Measurements from ENCODE around the gene MGLL. TPM values are rescaled to one million over a fixed set of nuclear protein-coding genes. Genes with fewer than 3 reads are reported as not detected.
A peak's percentile ranks its signal among the peaks of the same experiment; 100 is the strongest.
"Not testable (repeated sequence)": the region's sequence is repeated elsewhere in the genome, so short reads cannot be mapped to it uniquely, and the experiment has no call there.

MGLL gene
- total and polyA plus RNA-seq, 2 donors from 2014 or later: 74.2 to 250 TPM

GRCh38 chr3:127682561-127682960 lies 139.8 kb downstream of the MGLL start:
- FAIRE-seq (no peak), DNase-seq (peak in 2 of 5 donors; percentile 40 to 58)
- Histone ChIP-seq H3K4me3 (ENCODE audit: low read length in 3 of 3) (no peak overlapping the region), H3K27me3 (ENCODE audit: control insufficient read depth, insufficient read depth, low read length) (no peaks in the 10 kb centered on the region), H3K9ac (ENCODE audit: low read length in 3 of 3) (no peak overlapping the region), H3K4me1 (ENCODE audit: control insufficient read depth in 2 of 3, insufficient read depth in 2 of 3, low read depth in 1 of 3, low read length in 3 of 3) (no peaks in the 10 kb centered on the region), H3K36me3 (ENCODE audit: control insufficient read depth in 2 of 3, insufficient read depth in 3 of 3, low read length in 3 of 3) (no peaks in the 10 kb centered on the region), H3K27ac (ENCODE audit: low read depth in 2 of 2, low read length in 2 of 2) (no peak overlapping the region), H3K9me3 (ENCODE audit: control insufficient read depth in 2 of 3, insufficient read depth in 1 of 3, low read length in 3 of 3) (no peaks in the 10 kb centered on the region)
- TF ChIP-seq CTCF (IDR thresholded peaks at IDR 0.05; ENCODE audit: borderline replicate concordance, extremely low read depth, insufficient read depth): no peak
- intact Hi-C loops (cut with DNase I): no loop called here

- H3K9ac ChIP-seq (ENCODE audit: low read length in 3 of 3); H3K4me3 ChIP-seq (ENCODE audit: low read length in 3 of 3); intact Hi-C loops (cut with DNase I); FAIRE-seq; H3K36me3 ChIP-seq (ENCODE audit: control insufficient read depth in 2 of 3, insufficient read depth in 3 of 3, low read length in 3 of 3); H3K9me3 ChIP-seq (ENCODE audit: control insufficient read depth in 2 of 3, insufficient read depth in 1 of 3, low read length in 3 of 3); H3K27me3 ChIP-seq (ENCODE audit: control insufficient read depth, insufficient read depth, low read length); H3K27ac ChIP-seq (ENCODE audit: low read depth in 2 of 2, low read length in 2 of 2); H3K4me1 ChIP-seq (ENCODE audit: control insufficient read depth in 2 of 3, insufficient read depth in 2 of 3, low read depth in 1 of 3, low read length in 3 of 3): not testable (repeated sequence)
- peak in 1 of 5 donors; percentile 37 for DNase-seq
Observed at GRCh38 chr3:127682175-127682554, 140.2 kb downstream of the MGLL start.

GRCh38 chr3:127680798-127681221 lies 141.5 kb downstream of the MGLL start:
- TF ChIP-seq CTCF (IDR thresholded peaks at IDR 0.05; ENCODE audit: borderline replicate concordance, extremely low read depth, insufficient read depth): no peak
- Histone ChIP-seq H3K4me1 (ENCODE audit: control insufficient read depth in 2 of 3, insufficient read depth in 2 of 3, low read depth in 1 of 3, low read length in 3 of 3) (no peaks in the 10 kb centered on the region), H3K4me3 (ENCODE audit: low read length in 3 of 3) (no peak overlapping the region), H3K9me3 (ENCODE audit: control insufficient read depth in 2 of 3, insufficient read depth in 1 of 3, low read length in 3 of 3) (no peaks in the 10 kb centered on the region), H3K36me3 (ENCODE audit: control insufficient read depth in 2 of 3, insufficient read depth in 3 of 3, low read length in 3 of 3) (no peaks in the 10 kb centered on the region), H3K27ac (ENCODE audit: low read depth in 2 of 2, low read length in 2 of 2) (no peak overlapping the region), H3K27me3 (ENCODE audit: control insufficient read depth, insufficient read depth, low read length) (no peaks in the 10 kb centered on the region), H3K9ac (ENCODE audit: low read length in 3 of 3) (no peak overlapping the region)
- DNase-seq (peak in 3 of 5 donors; percentile 6 to 64 (median 26)), FAIRE-seq (no peak)
- intact Hi-C loops (cut with DNase I): no loop called here

- H3K4me1 ChIP-seq (ENCODE audit: control insufficient read depth in 2 of 3, insufficient read depth in 2 of 3, low read depth in 1 of 3, low read length in 3 of 3): no peaks in the 10 kb centered on the region
- intact Hi-C loops (cut with DNase I): no loop called here
- DNase-seq: peak in 2 of 5 donors; percentile 35 to 69
- H3K27ac ChIP-seq (ENCODE audit: low read depth in 2 of 2, low read length in 2 of 2): no peak overlapping the region
- H3K9me3 ChIP-seq (ENCODE audit: control insufficient read depth in 2 of 3, insufficient read depth in 1 of 3, low read length in 3 of 3): no peaks in the 10 kb centered on the region
- TF ChIP-seq CTCF (IDR thresholded peaks at IDR 0.05; ENCODE audit: borderline replicate concordance, extremely low read depth, insufficient read depth): no peak
- FAIRE-seq: no peak
- no peaks in the 10 kb centered on the region for H3K36me3 ChIP-seq (ENCODE audit: control insufficient read depth in 2 of 3, insufficient read depth in 3 of 3, low read length in 3 of 3)
- H3K9ac ChIP-seq (ENCODE audit: low read length in 3 of 3): no peak overlapping the region
- H3K4me3 ChIP-seq (ENCODE audit: low read length in 3 of 3): no peak overlapping the region
- no peaks in the 10 kb centered on the region for H3K27me3 ChIP-seq (ENCODE audit: control insufficient read depth, insufficient read depth, low read length)
Observed at GRCh38 chr3:127680146-127680661, 142.1 kb downstream of the MGLL start.

Data from kidney (tissue), 14 donors.